HepG2 (cell line): ENCODE data around the gene DENND4A.

Experiments
- CCAR2 ChIP-seq: fragments of 200-400 bp; formaldehyde crosslinking; optimal IDR thresholded peaks from 2 replicates; pipeline ENCODE3; 2018; ENCODE audit warnings: low read depth, mild to moderate bottlenecking, low read length, moderate library complexity
- CTCF ChIP-seq: sonication (generic); formaldehyde crosslinking; IDR thresholded peaks from 2 replicates; pipeline ENCODE4 v1.5.0; 2020; ENCODE audit warnings: mild to moderate bottlenecking, missing genetic modification reagents, moderate library complexity
- FOSL2 ChIP-seq: sonication (generic); formaldehyde crosslinking; IDR thresholded peaks from 2 replicates; pipeline ENCODE4 v1.4.0; 2020; ENCODE audit warnings: missing genetic modification reagents
- FOXM1 ChIP-seq: sonication (generic); formaldehyde crosslinking; IDR thresholded peaks from 2 replicates; pipeline ENCODE4 v1.5.0; 2020; ENCODE audit warnings: missing genetic modification reagents
- FOXP1 ChIP-seq, 2 experiments: fragments of 450-650 bp in 1 of 2; IDR thresholded peaks; 2 replicates each; pipeline ENCODE4 v1.6.1; 2017 to 2018; ENCODE audit warnings: antibody characterized with exemption in 1 of 2
- JUN ChIP-seq: sonication (generic); formaldehyde crosslinking; IDR thresholded peaks from 2 replicates; pipeline ENCODE4 v1.4.0; 2020; ENCODE audit warnings: mild to moderate bottlenecking, missing genetic modification reagents
- NFE2L1 ChIP-seq: sonication (generic); formaldehyde crosslinking; IDR thresholded peaks from 2 replicates; pipeline ENCODE4 v1.4.0; 2020; ENCODE audit warnings: missing genetic modification reagents, mild to moderate bottlenecking, borderline replicate concordance
- ZNF446 ChIP-seq: sonication (generic); formaldehyde crosslinking; IDR thresholded peaks from 2 replicates; pipeline ENCODE4 v1.5.0; 2020; ENCODE audit warnings: mild to moderate bottlenecking, missing genetic modification reagents
- ZNF878 ChIP-seq: sonication (generic); formaldehyde crosslinking; IDR thresholded peaks from 2 replicates; pipeline ENCODE4 v1.8.1; 2023; ENCODE audit warnings: mild to moderate bottlenecking, missing genetic modification reagents, moderate library complexity
- ZSCAN30 ChIP-seq: sonication (generic); formaldehyde crosslinking; IDR thresholded peaks from 2 replicates; pipeline ENCODE4 v1.5.0; 2020; ENCODE audit warnings: mild to moderate bottlenecking, missing genetic modification reagents

DNA sequence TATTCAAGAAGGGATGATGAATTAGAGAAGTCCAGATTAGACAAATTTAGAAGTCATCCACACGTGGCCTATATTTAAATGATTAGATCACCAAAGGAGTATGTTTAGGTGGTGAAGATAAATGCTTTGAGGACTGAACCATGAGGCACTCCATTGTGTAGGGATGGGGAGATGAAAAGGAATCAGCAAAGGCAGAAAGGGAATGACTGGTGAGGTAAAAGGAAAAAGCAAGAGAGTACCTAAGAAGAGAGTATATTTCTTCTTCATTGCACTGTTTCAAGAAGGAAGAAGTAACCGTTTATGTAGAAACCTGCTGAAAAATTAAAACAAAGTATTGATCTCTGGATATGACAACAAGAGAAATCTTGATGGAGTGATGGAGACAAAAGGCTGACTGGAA lies 40.7 kb downstream of the DENND4A start:
- TF ChIP-seq ZSCAN30 (CRISPR knock-in tag), result no peak
- TF ChIP-seq NFE2L1 (CRISPR knock-in tag), result no peak
- TF ChIP-seq JUN, result no peak
- TF ChIP-seq CCAR2, result no peak
- no peak for TF ChIP-seq CTCF
- no peak for TF ChIP-seq FOXP1 (IDR thresholded peaks at IDR 0.05)
- no peak for TF ChIP-seq FOXP1 (CRISPR knock-in tag; IDR thresholded peaks at IDR 0.05)
- TF ChIP-seq FOSL2 (CRISPR knock-in tag), result no peak
- TF ChIP-seq ZNF878 (CRISPR knock-in tag), result no peak
- no peak for TF ChIP-seq ZNF446
- TF ChIP-seq FOXM1, result no peak
